ENCODE data around the gene CD200. TPM values are rescaled to one million over a fixed set of nuclear protein-coding genes. Genes with fewer than 3 reads are reported as not detected.
A peak's percentile ranks its signal among the peaks of the same experiment; 100 is the strongest.

The CD200 gene
- total RNA-seq, 1 donor from 2014 or later, result 1.1 TPM

DNA sequence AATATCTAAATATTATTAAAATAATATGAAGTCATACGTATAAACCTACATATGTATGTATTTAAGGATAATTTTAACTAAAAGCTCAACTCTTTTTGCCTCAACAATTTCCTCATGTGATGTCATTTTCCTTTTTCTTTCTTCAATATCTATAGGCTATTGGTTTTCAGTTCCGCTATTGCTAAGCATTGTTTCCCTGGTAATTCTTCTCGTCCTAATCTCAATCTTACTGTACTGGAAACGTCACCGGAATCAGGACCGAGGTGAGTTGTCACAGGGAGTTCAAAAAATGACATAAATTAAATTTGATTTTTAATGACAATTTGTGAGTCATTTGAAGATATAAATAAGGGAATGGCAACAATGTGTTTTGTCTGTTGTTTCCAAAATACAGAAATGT, 16.6 kb downstream of the CD200 start:
- H3K4me1 ChIP-seq, result peaks cover 36% of the 10 kb centered on the region
- intact Hi-C loops (cut with micrococcal nuclease), result no loop called here

DNA sequence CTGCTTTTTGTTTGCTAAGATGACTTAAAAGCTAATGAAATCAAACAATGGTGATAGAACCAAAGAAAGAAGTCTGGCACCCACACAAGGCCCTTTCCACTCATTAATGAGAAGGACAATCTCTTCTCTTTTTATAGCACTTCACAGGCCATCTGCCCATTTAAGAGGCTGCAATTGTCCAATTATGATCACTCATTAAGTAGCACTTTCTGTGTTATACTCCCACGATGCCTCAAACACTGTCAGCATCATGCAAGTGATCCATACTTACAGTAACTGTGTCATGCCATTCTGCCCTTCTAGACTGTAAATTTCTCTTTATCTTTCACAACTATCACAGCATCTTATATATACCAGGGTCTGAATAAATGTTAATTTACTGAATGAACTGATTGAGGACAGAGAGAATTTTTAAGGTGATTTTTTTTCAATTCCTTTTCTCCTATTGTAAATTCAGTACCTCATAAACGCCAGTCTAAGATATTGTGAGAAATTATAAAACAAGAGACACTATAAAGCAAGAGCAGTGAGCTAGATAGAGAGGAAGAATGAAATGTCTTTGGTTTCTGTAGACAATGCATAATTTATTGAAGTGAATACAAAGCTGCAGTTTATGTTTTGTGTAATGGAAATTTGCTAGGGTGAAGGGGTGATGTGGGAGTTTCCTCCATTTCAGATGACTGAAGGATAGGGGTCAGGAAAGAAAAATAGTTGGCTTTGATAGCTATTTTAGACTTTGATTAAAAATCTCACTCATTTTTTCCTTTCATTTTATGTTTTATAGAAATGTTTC, 17.3 kb downstream of the CD200 start:
- peaks cover 43% of the 10 kb centered on the region for H3K4me1 ChIP-seq
- no peaks in the 10 kb centered on the region for H3K27me3 ChIP-seq (ENCODE audit: low read depth)
- TF ChIP-seq, protein P1, sequence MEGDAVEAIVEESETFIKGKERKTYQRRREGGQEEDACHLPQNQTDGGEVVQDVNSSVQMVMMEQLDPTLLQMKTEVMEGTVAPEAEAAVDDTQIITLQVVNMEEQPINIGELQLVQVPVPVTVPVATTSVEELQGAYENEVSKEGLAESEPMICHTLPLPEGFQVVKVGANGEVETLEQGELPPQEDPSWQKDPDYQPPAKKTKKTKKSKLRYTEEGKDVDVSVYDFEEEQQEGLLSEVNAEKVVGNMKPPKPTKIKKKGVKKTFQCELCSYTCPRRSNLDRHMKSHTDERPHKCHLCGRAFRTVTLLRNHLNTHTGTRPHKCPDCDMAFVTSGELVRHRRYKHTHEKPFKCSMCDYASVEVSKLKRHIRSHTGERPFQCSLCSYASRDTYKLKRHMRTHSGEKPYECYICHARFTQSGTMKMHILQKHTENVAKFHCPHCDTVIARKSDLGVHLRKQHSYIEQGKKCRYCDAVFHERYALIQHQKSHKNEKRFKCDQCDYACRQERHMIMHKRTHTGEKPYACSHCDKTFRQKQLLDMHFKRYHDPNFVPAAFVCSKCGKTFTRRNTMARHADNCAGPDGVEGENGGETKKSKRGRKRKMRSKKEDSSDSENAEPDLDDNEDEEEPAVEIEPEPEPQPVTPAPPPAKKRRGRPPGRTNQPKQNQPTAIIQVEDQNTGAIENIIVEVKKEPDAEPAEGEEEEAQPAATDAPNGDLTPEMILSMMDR (IDR thresholded peaks at IDR 0.05; ENCODE audit: borderline replicate concordance), result no peak
- intact Hi-C loops (cut with micrococcal nuclease), result no loop called here
- no peaks in the 10 kb centered on the region for H3K9me3 ChIP-seq (replicated peaks)
- H3K27ac ChIP-seq (replicated peaks), result peak overlapping the region; percentile 42
- DNase-seq, result no peak
- H3K36me3 ChIP-seq, result peaks cover 9% of the 10 kb centered on the region
- H3K4me3 ChIP-seq, result no peak overlapping the region

More for the DNA sequence above, 16.6 kb downstream of the CD200 start:
- TF ChIP-seq, protein P1 (IDR thresholded peaks at IDR 0.05; ENCODE audit: borderline replicate concordance), result no peak
- DNase-seq, result no peak
- H3K4me3 ChIP-seq, result no peak overlapping the region
- H3K27ac ChIP-seq (replicated peaks), result no peak overlapping the region
- H3K36me3 ChIP-seq, result peaks cover 10% of the 10 kb centered on the region
- H3K27me3 ChIP-seq (ENCODE audit: low read depth), result no peaks in the 10 kb centered on the region
- peaks cover under 1% of the 10 kb centered on the region for H3K9me3 ChIP-seq (replicated peaks)

DNA sequence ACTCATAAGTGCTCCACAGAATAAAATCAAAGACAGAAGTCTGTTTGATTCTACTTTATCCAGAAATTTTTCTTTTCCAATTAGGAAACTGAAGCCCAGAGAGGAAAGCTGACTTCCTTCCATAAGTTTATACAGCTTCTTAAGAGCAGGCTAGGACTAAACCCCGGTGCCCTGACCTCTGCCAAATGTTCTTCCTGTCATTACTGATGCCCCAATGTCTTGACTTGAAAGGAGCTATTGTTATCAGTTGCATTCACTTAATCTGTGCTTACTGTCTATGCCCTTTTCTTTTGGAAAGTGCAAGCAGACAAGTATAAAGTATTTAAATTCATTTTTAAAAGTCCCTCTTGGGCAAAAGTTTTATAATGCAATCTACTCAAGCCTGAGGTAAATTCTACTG, 18.1 kb downstream of the CD200 start:
- peak overlapping the region; percentile 42 for H3K27ac ChIP-seq (replicated peaks)
- TF ChIP-seq, protein P1 (IDR thresholded peaks at IDR 0.05; ENCODE audit: borderline replicate concordance), result no peak
- H3K36me3 ChIP-seq, result peaks cover under 1% of the 10 kb centered on the region
- H3K27me3 ChIP-seq (ENCODE audit: low read depth), result no peaks in the 10 kb centered on the region
- H3K4me3 ChIP-seq, result no peak overlapping the region
- intact Hi-C loops (cut with micrococcal nuclease), result no loop called here
- peaks cover 46% of the 10 kb centered on the region for H3K4me1 ChIP-seq
- no peaks in the 10 kb centered on the region for H3K9me3 ChIP-seq (replicated peaks)
- DNase-seq, result no peak

DNA sequence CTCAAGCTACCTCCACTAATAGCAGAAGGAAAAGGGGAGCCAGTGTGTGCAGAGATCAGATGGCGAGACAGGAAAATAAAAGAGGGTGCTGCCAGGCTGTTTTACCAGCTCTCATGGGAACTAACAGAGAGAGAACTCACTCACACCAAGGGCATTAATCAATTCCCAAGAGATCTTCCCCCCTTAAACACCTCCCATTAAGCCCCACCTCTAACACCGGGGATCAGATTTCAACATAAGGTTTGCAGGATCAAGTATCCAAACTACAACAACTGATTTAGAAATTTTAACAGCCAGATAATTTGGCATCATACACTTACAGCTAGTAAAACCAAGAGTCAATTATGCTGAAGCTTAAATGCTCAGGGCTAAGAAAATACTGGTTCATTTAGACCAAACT, 18.9 kb downstream of the CD200 start:
- Histone ChIP-seq H3K27me3 (ENCODE audit: low read depth) (no peaks in the 10 kb centered on the region), H3K4me1 (peaks cover 46% of the 10 kb centered on the region), H3K9me3 (replicated peaks) (no peaks in the 10 kb centered on the region), H3K4me3 (no peak overlapping the region), H3K27ac (replicated peaks) (peak overlapping the region; percentile 42), H3K36me3 (no peaks in the 10 kb centered on the region)
- no peak for DNase-seq
- TF ChIP-seq, protein P1 (IDR thresholded peaks at IDR 0.05; ENCODE audit: borderline replicate concordance), result no peak
- intact Hi-C loops (cut with micrococcal nuclease), result no loop called here

DNA sequence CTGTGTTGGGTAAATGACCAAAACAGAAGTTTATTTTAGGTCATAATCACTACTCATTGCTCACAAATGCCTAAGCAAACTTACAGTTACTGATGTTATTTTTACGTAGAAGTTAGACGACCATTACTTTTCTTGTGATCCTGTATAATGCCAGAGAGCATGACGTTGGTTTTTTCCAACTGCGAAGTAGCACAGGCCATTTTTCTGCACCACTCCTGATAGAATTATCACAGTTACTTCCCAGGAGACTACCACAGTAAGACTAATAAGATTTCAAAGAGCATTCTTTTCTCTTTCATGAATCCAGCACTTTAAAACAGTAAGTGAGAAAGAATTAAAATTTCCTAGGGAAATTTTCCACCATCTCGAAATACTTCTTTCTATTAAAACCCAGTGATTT, 19.8 kb downstream of the CD200 start:
- Histone ChIP-seq H3K9me3 (replicated peaks) (no peaks in the 10 kb centered on the region), H3K4me3 (no peak overlapping the region), H3K36me3 (no peaks in the 10 kb centered on the region), H3K4me1 (peaks cover 46% of the 10 kb centered on the region), H3K27ac (replicated peaks) (peak overlapping the region; percentile 82), H3K27me3 (ENCODE audit: low read depth) (no peaks in the 10 kb centered on the region)
- TF ChIP-seq, protein P1 (IDR thresholded peaks at IDR 0.05; ENCODE audit: borderline replicate concordance), result no peak
- intact Hi-C loops (cut with micrococcal nuclease), result no loop called here
- no peak for DNase-seq
